Type B pancreatic cell (in vitro differentiated cells): Measurements from ENCODE around the gene MT1M. TPM values are rescaled to one million over a fixed set of nuclear protein-coding genes. Genes with fewer than 3 reads are reported as not detected.

Source experiments
- DNase-seq: peaks from one replicate; pipeline ENCODE4 v3.0.0; 2021; ENCODE audit warnings: mixed read lengths; ENCODE audit not compliant: unreplicated experiment; ENCODE audit errors: extremely low spot score
- H3K27ac Mint-ChIP-seq: 2 replicates; pipeline ENCODE4 v1.8.0; 2021; ENCODE audit warnings: mild to moderate bottlenecking, mixed read lengths
- H3K27me3 Mint-ChIP-seq: 2 replicates; pipeline ENCODE4 v1.8.0; 2021; ENCODE audit warnings: mixed read lengths
- H3K36me3 Mint-ChIP-seq: 2 replicates; pipeline ENCODE4 v1.8.0; 2021; ENCODE audit warnings: mixed read lengths
- H3K4me1 Mint-ChIP-seq: one replicate; pipeline ENCODE4 v1.8.0; 2021; ENCODE audit warnings: mixed read lengths; ENCODE audit not compliant: unreplicated experiment
- H3K4me3 Mint-ChIP-seq: 2 replicates; pipeline ENCODE4 v1.8.0; 2021; ENCODE audit warnings: mild to moderate bottlenecking, mixed read lengths
- H3K9me3 Mint-ChIP-seq: 2 replicates; pipeline ENCODE4 v1.8.0; 2021; ENCODE audit warnings: mixed read lengths
- total RNA-seq: library from RNA; stranded (reverse); gene quantifications from 2 replicates; pipeline ENCODE4 v1.2.1, GENCODE V29; 2021; ENCODE audit warnings: low replicate concordance
- TF ChIP-seq, protein P1 (sequence below): fragments of 200-600 bp; sonication (generic); conservative IDR thresholded peaks from 2 replicates; pipeline ENCODE4 v1.5.0; 2021; ENCODE audit warnings: antibody characterized with exemption, mild to moderate bottlenecking

Gene MT1M
- total RNA-seq, 1 donor from 2014 or later, result not detected

DNA sequence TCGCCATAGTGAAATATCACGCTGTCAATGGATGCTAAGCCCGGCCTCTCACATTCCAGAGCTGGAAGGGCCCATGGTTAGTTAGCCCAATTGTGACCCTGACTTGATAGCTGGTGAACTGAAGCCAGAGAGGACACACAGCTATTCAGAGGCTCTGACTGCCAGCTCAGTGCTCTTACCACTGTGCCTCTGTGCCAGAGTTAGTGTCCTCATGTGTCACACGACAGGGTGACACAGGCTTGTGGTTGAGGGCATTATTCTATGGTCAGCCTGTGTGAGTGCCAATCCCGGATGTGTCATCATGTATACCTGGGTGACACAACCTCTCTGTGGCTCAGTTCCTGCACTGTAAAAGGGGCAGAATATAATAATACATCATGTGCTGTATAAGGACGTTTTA lies 47.4 kb downstream of the MT1M start:
- TF ChIP-seq, protein P1, sequence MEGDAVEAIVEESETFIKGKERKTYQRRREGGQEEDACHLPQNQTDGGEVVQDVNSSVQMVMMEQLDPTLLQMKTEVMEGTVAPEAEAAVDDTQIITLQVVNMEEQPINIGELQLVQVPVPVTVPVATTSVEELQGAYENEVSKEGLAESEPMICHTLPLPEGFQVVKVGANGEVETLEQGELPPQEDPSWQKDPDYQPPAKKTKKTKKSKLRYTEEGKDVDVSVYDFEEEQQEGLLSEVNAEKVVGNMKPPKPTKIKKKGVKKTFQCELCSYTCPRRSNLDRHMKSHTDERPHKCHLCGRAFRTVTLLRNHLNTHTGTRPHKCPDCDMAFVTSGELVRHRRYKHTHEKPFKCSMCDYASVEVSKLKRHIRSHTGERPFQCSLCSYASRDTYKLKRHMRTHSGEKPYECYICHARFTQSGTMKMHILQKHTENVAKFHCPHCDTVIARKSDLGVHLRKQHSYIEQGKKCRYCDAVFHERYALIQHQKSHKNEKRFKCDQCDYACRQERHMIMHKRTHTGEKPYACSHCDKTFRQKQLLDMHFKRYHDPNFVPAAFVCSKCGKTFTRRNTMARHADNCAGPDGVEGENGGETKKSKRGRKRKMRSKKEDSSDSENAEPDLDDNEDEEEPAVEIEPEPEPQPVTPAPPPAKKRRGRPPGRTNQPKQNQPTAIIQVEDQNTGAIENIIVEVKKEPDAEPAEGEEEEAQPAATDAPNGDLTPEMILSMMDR, result no peak
- Mint-ChIP-seq H3K36me3 (no peaks in the 10 kb centered on the region), H3K27me3 (peaks cover 74% of the 10 kb centered on the region), H3K9me3 (no peaks in the 10 kb centered on the region), H3K27ac (no peak overlapping the region), H3K4me1 (peaks cover 4% of the 10 kb centered on the region), H3K4me3 (no peak overlapping the region)
- DNase-seq, result no peak

DNA sequence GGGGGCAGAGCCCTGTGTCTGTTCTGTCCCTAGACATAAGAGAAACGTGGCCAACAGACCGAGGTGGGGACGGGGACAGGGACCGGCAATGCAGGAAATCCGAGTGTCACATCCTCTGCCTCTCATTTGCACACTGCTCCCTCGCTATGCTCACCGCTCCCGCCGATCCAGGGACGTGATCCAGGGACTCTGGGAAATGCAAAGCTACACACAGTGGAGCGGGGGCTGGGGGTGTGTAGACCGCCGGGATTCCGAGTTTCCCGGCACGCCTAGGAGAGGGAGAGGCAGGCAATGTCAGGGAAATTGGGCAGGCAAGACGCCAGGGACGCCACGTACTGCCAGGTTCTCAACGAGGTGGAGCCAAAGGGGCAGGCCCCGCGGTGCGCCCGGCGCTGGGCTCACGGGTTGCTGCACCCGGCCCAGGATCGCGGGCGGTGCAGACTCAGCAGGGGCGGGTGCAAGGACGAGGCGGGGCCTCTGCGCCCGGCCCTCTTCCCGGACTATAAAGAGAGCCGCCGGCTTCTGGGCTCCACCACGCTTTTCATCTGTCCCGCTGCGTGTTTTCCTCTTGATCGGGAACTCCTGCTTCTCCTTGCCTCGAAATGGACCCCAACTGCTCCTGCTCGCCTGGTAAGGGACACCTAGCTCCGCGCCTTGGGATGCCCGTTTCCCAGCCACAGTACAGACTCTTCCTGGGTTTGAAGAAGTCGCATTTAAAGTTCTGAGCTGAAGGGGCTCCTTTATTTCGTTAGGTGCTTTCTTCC lies 49.7 kb downstream of the MT1M start, which contains the start of gene MT1X:
Gene MT1X (plus strand): TSS at position 532 of the 764 bp plus-strand sequence. CDS start 71 bp downstream, at position 603.
- DNase-seq, result peak; percentile 81
- H3K4me1 Mint-ChIP-seq, result peaks cover 4% of the 10 kb centered on the region
- peak within 1 kb of the TSS; percentile 90 for H3K4me3 Mint-ChIP-seq
- H3K9me3 Mint-ChIP-seq, result peaks cover 4% of the 10 kb centered on the region
- peaks cover 55% of the 10 kb centered on the region for H3K27me3 Mint-ChIP-seq
- peaks cover 5% of the 10 kb centered on the region for H3K36me3 Mint-ChIP-seq
- TF ChIP-seq, protein P1, result no peak
- H3K27ac Mint-ChIP-seq, result peak within 1 kb of the TSS; percentile 82

DNA sequence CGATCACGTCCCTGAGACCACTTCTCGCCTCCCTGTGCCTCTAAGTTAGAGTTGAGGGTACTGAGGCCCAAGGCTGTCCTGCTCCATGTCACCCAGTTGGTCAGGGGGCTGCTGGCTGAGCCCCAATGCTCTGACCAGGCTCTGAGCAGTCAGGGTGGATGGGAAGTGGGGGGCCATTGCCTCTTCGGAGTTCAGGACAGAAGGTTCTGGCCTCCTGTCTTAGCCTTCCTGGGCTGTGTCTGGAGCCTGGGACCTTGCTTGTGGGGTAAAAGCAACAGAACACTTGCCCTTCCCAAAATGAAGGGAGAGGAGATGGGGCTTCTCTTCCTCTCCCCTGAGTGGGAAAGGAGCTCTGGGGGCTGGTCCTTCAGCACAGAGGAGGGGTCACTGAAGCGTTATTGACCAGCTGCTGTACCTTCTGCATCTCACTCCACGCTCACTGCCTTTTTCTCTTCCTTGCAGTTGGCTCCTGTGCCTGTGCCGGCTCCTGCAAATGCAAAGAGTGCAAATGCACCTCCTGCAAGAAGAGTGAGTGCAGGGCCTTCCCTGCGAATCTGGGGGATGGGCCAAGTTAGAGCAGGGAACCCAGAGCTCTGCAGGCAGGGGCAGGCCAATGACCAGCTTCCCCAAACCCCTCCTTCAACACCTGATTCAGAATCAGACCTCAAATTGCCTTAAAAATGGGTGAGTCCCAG lies 50.4 kb downstream of the MT1M start:
- peaks cover 50% of the 10 kb centered on the region for H3K27me3 Mint-ChIP-seq
- TF ChIP-seq, protein P1, result no peak
- no peak overlapping the region for H3K27ac Mint-ChIP-seq
- H3K36me3 Mint-ChIP-seq, result peaks cover 8% of the 10 kb centered on the region
- DNase-seq, result no peak
- peaks cover 7% of the 10 kb centered on the region for H3K9me3 Mint-ChIP-seq
- H3K4me3 Mint-ChIP-seq, result peak overlapping the region; percentile 90
- H3K4me1 Mint-ChIP-seq, result peaks cover 4% of the 10 kb centered on the region

Other genes with a start within 250 kb of the MT1M start
- 65.4 and 86.4 TPM in 2 replicates for gene AMFR, start 207.1 kb upstream of the MT1M start, total RNA-seq
- gene NUDT21, start 181.3 kb upstream of the MT1M start, total RNA-seq, result 139 and 148 TPM in 2 replicates
- gene OGFOD1, start 181.1 kb upstream of the MT1M start, total RNA-seq, result 45.9 and 52.2 TPM in 2 replicates
- gene BBS2, start 112.6 kb upstream of the MT1M start, total RNA-seq, result 37.6 and 39.6 TPM in 2 replicates
- gene MT4, start 67.6 kb upstream of the MT1M start, total RNA-seq, result not detected in 2 replicates
- gene MT3, start 43.1 kb upstream of the MT1M start, total RNA-seq, result not detected in 2 replicates
- gene MT2A, start 24.1 kb upstream of the MT1M start, total RNA-seq, result 18.2 and 21.4 TPM in 2 replicates
- 7.8 and 12.5 TPM in 2 replicates for gene MT1E, start 6.9 kb upstream of the MT1M start, total RNA-seq
- gene MT1A, start 6.0 kb downstream of the MT1M start, total RNA-seq, result not detected in 2 replicates
- not detected in 2 replicates for gene MT1B, start 19.2 kb downstream of the MT1M start, total RNA-seq
- 5.9 and 6.5 TPM in 2 replicates for gene MT1F, start 25.3 kb downstream of the MT1M start, total RNA-seq
- 2.8 and 4.8 TPM in 2 replicates for gene MT1G, start 35.4 kb downstream of the MT1M start, total RNA-seq
- 2.2 and 2.4 TPM in 2 replicates for gene MT1H, start 37.2 kb downstream of the MT1M start, total RNA-seq
- gene MT1X, start 49.8 kb downstream of the MT1M start, total RNA-seq, result 39.3 and 53.1 TPM in 2 replicates
- 68.8 and 101 TPM in 2 replicates for gene NUP93, start 97.5 kb downstream of the MT1M start, total RNA-seq
- gene SLC12A3, start 232.5 kb downstream of the MT1M start, total RNA-seq, result 0.31 and 4.2 TPM in 2 replicates